Epithelial cell of prostate (primary cell): ENCODE measurements around the gene EXD3.

Experiments used
- DNase-seq: peaks from one replicate; pipeline ENCODE4 v3.0.0-alpha.2; 2011; ENCODE audit warnings: low read depth, low spot score
- H3K27ac ChIP-seq: fragments of 450-650 bp; 2 replicates; pipeline ENCODE4 v1.5.1; 2017; ENCODE audit warnings: mild to moderate bottlenecking

EXD3 gene

GRCh38 chr9:137434498-137435380 lies 11.8 kb upstream of the EXD3 start:
- no peak overlapping the region for H3K27ac ChIP-seq
- DNase-seq, result no peak

- H3K27ac ChIP-seq, result no peak overlapping the region
- DNase-seq, result no peak
These were observed 11.0 kb upstream of the EXD3 start for GRCh38 chr9:137433916-137434431.

- H3K27ac ChIP-seq, result no peak overlapping the region
- DNase-seq, result no peak
These were observed 10.5 kb upstream of the EXD3 start for GRCh38 chr9:137433349-137433915.

- no peak overlapping the region for H3K27ac ChIP-seq
These were observed 9.9 kb upstream of the EXD3 start for GRCh38 chr9:137432687-137433348.

GRCh38 chr9:137431416-137431931 lies 8.5 kb upstream of the EXD3 start:
- no peak overlapping the region for H3K27ac ChIP-seq
- DNase-seq, result no peak

More at GRCh38 chr9:137432687-137433348, 9.9 kb upstream of the EXD3 start:
- no peak for DNase-seq

- no peak overlapping the region for H3K27ac ChIP-seq
- DNase-seq, result no peak
These were observed 7.9 kb upstream of the EXD3 start for GRCh38 chr9:137430723-137431415.

- H3K27ac ChIP-seq, result no peak overlapping the region
- DNase-seq, result no peak
These were observed 7.2 kb upstream of the EXD3 start for GRCh38 chr9:137429974-137430722.

- DNase-seq, result no peak
- H3K27ac ChIP-seq, result no peak overlapping the region
These were observed 6.6 kb upstream of the EXD3 start for GRCh38 chr9:137429546-137429890.

GRCh38 chr9:137428841-137429545 lies 6.0 kb upstream of the EXD3 start:
- no peak overlapping the region for H3K27ac ChIP-seq
- DNase-seq, result no peak

GRCh38 chr9:137428311-137428630 lies 5.3 kb upstream of the EXD3 start:
- no peak for DNase-seq
- no peak overlapping the region for H3K27ac ChIP-seq

- no peak for DNase-seq
These were observed 4.7 kb upstream of the EXD3 start for GRCh38 chr9:137427454-137428310.

GRCh38 chr9:137426018-137426681 lies 3.2 kb upstream of the EXD3 start:
- DNase-seq, result no peak
- no peak overlapping the region for H3K27ac ChIP-seq

More at GRCh38 chr9:137427454-137428310, 4.7 kb upstream of the EXD3 start:
- H3K27ac ChIP-seq, result no peak overlapping the region

- no peak for DNase-seq
- H3K27ac ChIP-seq, result peak overlapping the region; percentile 53
These were observed 741 bp upstream of the EXD3 start for GRCh38 chr9:137423514-137424291.

- no peak for DNase-seq
- H3K27ac ChIP-seq, result peak overlapping the region; percentile 53
These were observed 941 bp downstream of the EXD3 start for GRCh38 chr9:137421838-137422603.

GRCh38 chr9:137417161-137418021 lies 5.6 kb downstream of the EXD3 start:
- no peak for DNase-seq
- no peak overlapping the region for H3K27ac ChIP-seq
